Measurements from ENCODE around the gene CD79B. TPM values are rescaled to one million over a fixed set of nuclear protein-coding genes. Genes with fewer than 3 reads are reported as not detected.

Gene CD79B
- total and polyA plus RNA-seq, 12 donors: 0.69 to 4.5 (median 2.2) TPM; not detected in 1

DNA sequence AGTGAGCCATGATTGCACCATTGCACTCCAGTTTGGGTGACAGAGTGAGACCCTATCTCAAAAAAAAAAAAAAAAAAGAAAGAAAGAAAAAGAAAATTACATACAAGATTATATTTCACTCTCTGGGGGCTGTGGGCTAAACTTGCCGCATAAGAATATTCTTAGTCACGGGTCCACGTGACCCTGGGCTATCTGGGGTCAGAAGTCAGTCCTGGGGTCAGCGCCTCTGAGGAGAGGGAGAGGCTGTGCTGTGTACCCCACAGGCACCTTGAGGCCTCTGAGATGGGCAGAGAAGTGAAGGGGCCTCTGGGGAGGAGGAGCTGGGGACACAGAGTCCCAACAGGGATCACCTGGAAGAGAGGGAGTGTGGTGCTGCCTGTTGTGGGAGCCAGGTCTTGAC, 5.8 kb upstream of the CD79B start:
- H3K36me3 ChIP-seq (replicated peaks in 1 of 2): no peaks in the 10 kb centered on the region
- H3K27ac ChIP-seq: no peak overlapping the region
- DNase-seq: no peak
- no peak overlapping the region for H3K4me3 ChIP-seq
- H3K27me3 ChIP-seq: no peaks in the 10 kb centered on the region
- intact Hi-C loops (cut with DNase I): no loop called here
- no peak for TF ChIP-seq POLR2A (IDR thresholded peaks at IDR 0.05)
- TF ChIP-seq, protein P1, sequence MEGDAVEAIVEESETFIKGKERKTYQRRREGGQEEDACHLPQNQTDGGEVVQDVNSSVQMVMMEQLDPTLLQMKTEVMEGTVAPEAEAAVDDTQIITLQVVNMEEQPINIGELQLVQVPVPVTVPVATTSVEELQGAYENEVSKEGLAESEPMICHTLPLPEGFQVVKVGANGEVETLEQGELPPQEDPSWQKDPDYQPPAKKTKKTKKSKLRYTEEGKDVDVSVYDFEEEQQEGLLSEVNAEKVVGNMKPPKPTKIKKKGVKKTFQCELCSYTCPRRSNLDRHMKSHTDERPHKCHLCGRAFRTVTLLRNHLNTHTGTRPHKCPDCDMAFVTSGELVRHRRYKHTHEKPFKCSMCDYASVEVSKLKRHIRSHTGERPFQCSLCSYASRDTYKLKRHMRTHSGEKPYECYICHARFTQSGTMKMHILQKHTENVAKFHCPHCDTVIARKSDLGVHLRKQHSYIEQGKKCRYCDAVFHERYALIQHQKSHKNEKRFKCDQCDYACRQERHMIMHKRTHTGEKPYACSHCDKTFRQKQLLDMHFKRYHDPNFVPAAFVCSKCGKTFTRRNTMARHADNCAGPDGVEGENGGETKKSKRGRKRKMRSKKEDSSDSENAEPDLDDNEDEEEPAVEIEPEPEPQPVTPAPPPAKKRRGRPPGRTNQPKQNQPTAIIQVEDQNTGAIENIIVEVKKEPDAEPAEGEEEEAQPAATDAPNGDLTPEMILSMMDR (IDR thresholded peaks at IDR 0.05): no peak
- no peaks in the 10 kb centered on the region for H3K4me1 ChIP-seq (replicated peaks in 1 of 2)
- H3K9me3 ChIP-seq (replicated peaks in 1 of 3): no peaks in the 10 kb centered on the region
- WGBS, 4 donors: 86 to 90% (median 87%) methylated on average over 4 of the region's 4 CpGs

DNA sequence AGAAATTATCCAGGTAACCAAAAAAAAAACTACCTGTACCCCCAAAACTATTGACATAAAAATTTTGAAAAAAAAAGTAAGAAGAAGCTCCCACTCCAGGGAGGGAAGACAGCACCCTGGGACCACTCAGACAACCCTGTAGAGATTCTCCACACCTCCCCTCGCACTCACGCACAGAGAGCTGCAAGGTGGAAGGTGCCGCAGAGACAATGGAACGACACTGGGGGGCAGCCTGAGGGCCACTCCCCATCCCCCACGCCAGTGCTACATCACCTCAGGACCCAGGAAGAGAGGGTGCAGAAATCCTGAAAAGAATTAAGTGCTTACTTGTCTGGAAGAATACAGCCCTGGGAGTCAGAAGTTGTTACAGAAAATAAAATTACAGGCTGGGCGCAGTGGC, 5.2 kb upstream of the CD79B start:
- Histone ChIP-seq H3K27me3 (no peaks in the 10 kb centered on the region), H3K27ac (no peak overlapping the region), H3K4me1 (replicated peaks in 1 of 2) (no peaks in the 10 kb centered on the region), H3K9me3 (replicated peaks in 1 of 3) (no peaks in the 10 kb centered on the region), H3K36me3 (replicated peaks in 1 of 2) (no peaks in the 10 kb centered on the region), H3K4me3 (no peak overlapping the region)
- TF ChIP-seq, protein P1 (IDR thresholded peaks at IDR 0.05): no peak
- TF ChIP-seq POLR2A (IDR thresholded peaks at IDR 0.05): no peak
- 78 to 94% (median 84%) methylated on average over 6 of the region's 6 CpGs for WGBS, 4 donors
- intact Hi-C loops (cut with DNase I): no loop called here
- DNase-seq: no peak

DNA sequence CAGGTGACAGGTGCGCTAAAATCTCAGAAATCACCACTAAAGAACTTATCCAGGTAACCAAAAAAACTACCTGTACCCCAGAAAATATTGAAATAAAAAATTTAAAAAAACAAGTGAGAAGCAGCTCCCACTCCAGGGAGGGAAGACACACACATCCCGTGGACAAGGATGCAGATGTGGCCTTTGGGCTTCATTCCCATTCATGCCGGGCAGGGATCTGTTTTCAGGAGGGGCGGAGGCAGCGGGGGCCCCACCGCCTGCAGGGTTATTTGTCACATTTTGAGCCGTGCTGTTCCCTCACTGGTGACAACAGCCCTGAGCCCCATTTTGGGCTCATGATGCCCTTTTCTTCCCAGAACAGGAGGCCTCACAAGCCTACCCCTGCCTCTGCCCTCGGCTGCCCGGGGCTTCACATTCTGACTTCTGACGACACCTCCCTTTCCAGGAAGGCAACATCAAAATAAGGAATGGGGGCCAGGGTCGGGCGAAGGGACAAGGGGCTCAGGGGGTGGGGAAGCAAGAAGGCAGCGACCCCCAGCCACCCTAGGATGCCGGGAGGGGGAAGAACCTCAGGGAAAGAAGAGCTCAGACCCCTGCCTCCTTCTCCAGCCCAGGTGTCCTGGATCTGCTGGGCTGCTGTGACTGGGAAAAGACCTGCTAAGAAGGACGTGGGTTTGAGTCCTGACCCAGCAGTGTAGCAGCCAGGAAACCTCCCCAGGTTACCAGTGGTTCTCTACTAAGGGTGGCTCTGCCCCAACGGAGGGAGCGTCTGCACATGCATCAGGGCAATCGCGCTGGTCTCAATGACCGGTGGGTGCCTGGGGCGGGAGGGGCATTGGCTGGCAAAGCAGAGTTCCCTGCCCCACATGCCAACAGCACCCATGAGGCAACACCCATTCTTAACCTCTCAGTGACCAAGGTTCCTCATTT, 2.3 kb upstream of the CD79B start:
- no peaks in the 10 kb centered on the region for H3K4me1 ChIP-seq (replicated peaks in 1 of 2)
- H3K9me3 ChIP-seq (replicated peaks in 1 of 3): no peaks in the 10 kb centered on the region
- H3K36me3 ChIP-seq (replicated peaks in 1 of 2): no peaks in the 10 kb centered on the region
- no peak for DNase-seq
- WGBS, 4 donors: 75 to 85% (median 81%) methylated on average over 14 to 21 of the region's 21 CpGs
- intact Hi-C loops (cut with DNase I): no loop called here
- TF ChIP-seq, protein P1 (IDR thresholded peaks at IDR 0.05): no peak
- no peak for TF ChIP-seq POLR2A (IDR thresholded peaks at IDR 0.05)
- no peaks in the 10 kb centered on the region for H3K27me3 ChIP-seq
- H3K27ac ChIP-seq: no peak overlapping the region
- H3K4me3 ChIP-seq: no peak overlapping the region

DNA sequence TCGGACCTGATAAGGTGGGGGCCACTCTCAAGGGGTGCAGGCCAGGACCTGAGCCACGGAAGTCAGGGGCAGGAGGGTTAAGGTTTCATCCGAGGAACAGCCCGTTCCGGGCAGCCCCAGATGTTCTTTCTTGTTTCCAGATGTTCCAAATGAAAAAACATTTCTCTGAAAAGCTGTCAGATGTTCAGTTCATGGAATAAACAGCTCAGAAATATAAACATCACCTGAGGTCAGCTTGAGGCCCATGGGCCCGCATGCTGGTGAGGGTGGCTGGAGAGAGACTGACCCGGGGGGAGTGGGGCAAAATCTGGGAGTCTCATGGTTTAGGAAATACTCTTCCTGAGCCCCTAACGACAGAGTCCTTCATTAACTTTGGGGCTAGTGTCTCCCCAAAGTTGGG, 1.5 kb upstream of the CD79B start:
- H3K4me1 ChIP-seq (replicated peaks in 1 of 2): no peaks in the 10 kb centered on the region
- intact Hi-C loops (cut with DNase I): no loop called here
- H3K27me3 ChIP-seq: no peaks in the 10 kb centered on the region
- H3K4me3 ChIP-seq: no peak overlapping the region
- 83 to 85% (median 83%) methylated on average over 7 to 8 of the region's 8 CpGs for WGBS, 4 donors
- no peaks in the 10 kb centered on the region for H3K36me3 ChIP-seq (replicated peaks in 1 of 2)
- H3K9me3 ChIP-seq (replicated peaks in 1 of 3): no peaks in the 10 kb centered on the region
- no peak for DNase-seq
- TF ChIP-seq, protein P1 (IDR thresholded peaks at IDR 0.05): no peak
- TF ChIP-seq POLR2A (IDR thresholded peaks at IDR 0.05): no peak
- no peak overlapping the region for H3K27ac ChIP-seq
